ENCODE measurements around the gene THOP1. TPM values are rescaled to one million over a fixed set of nuclear protein-coding genes. Genes with fewer than 3 reads are reported as not detected.

Gene THOP1
- total and polyA plus RNA-seq, 9 donors = 11.3 to 54.7 (median 39.5) TPM

- intact Hi-C loops (cut with DNase I) = loop anchor here in 1 of 4 donors (5.0 kb wide), 1 partner anchor 93 kb away; no protein-coding TSS in a partner anchor
- no peaks in the 10 kb centered on the region for H3K36me3 ChIP-seq
- H3K4me1 ChIP-seq (ENCODE audit: insufficient read depth) = peaks cover 5% of the 10 kb centered on the region
- DNase-seq = no peak
- no peak for TF ChIP-seq CTCF (IDR thresholded peaks at IDR 0.05)
- H3K9me3 ChIP-seq = no peaks in the 10 kb centered on the region
- WGBS, 3 donors = 38 to 45% (median 42%) methylated on average over 13 of the region's 13 CpGs
- H3K4me3 ChIP-seq = no peak overlapping the region
- no peaks in the 10 kb centered on the region for H3K27me3 ChIP-seq
- H3K27ac ChIP-seq = no peak overlapping the region
These were observed 45.0 kb upstream of the THOP1 start for GRCh38 chr19:2740314-2740656.

GRCh38 chr19:2743099-2743498, 42.2 kb upstream of the THOP1 start:
- TF ChIP-seq CTCF (IDR thresholded peaks at IDR 0.05) (no peak), EP300 (IDR thresholded peaks at IDR 0.05) (no peak), POLR2A (IDR thresholded peaks at IDR 0.05) (no peak)
- Histone ChIP-seq H3K9me3 (no peaks in the 10 kb centered on the region), H3K27me3 (no peaks in the 10 kb centered on the region), H3K4me3 (no peak overlapping the region), H3K27ac (no peak overlapping the region), H3K36me3 (no peaks in the 10 kb centered on the region), H3K4me1 (ENCODE audit: insufficient read depth) (peaks cover 5% of the 10 kb centered on the region)
- WGBS, 3 donors = 71 to 77% (median 77%) methylated on average over 8 of the region's 8 CpGs
- DNase-seq = no peak
- intact Hi-C loops (cut with DNase I) = loop anchor here in 1 of 4 donors (5.0 kb wide), 1 partner anchor 96 kb away; no protein-coding TSS in a partner anchor

DNA sequence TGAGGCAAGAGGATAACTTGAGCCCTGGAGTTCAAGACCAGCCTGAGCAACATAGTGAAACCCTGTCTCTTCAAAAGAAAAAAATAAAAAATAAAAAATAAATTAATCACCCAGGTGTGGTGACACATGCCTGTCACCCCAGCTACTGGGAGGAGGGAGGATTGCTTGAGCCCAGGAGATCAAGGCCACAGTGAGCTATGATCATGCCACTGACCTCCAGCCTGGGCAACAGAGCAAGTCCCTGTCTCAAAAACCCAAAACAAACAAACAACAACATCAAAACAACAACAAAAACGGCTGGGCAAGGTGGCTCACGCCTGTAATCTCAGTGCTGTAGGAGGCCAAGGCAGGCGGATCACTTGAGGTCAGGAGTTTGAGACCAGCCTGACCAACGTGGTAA, 41.2 kb upstream of the THOP1 start:
- Histone ChIP-seq H3K9me3 (no peaks in the 10 kb centered on the region), H3K27ac (no peak overlapping the region), H3K4me1 (ENCODE audit: insufficient read depth) (peaks cover 4% of the 10 kb centered on the region), H3K36me3 (no peaks in the 10 kb centered on the region), H3K4me3 (no peak overlapping the region), H3K27me3 (no peaks in the 10 kb centered on the region)
- TF ChIP-seq POLR2A (IDR thresholded peaks at IDR 0.05) (no peak), CTCF (IDR thresholded peaks at IDR 0.05) (no peak), EP300 (IDR thresholded peaks at IDR 0.05) (no peak)
- intact Hi-C loops (cut with DNase I) = loop anchor here in 1 of 4 donors (5.0 kb wide), 1 partner anchor 97 kb away; no protein-coding TSS in a partner anchor
- no peak for DNase-seq
- 30 to 39% (median 32%) methylated on average over 4 of the region's 4 CpGs for WGBS, 3 donors

GRCh38 chr19:2747349-2747748, 38.0 kb upstream of the THOP1 start:
- TF ChIP-seq POLR2A (IDR thresholded peaks at IDR 0.05) = no peak
- TF ChIP-seq CTCF (IDR thresholded peaks at IDR 0.05) = no peak
- intact Hi-C loops (cut with DNase I) = no loop called here
- no peak for DNase-seq
- Histone ChIP-seq H3K27me3 (no peaks in the 10 kb centered on the region), H3K27ac (no peak overlapping the region), H3K36me3 (no peaks in the 10 kb centered on the region), H3K4me1 (ENCODE audit: insufficient read depth) (peaks cover 3% of the 10 kb centered on the region), H3K4me3 (no peak overlapping the region), H3K9me3 (no peaks in the 10 kb centered on the region)
- WGBS, 3 donors = 73 to 75% (median 73%) methylated on average over 7 of the region's 7 CpGs

All from ovary (tissue), 9 donors.